ENCODE results near the gene PZP. TPM values are rescaled to one million over a fixed set of nuclear protein-coding genes. Genes with fewer than 3 reads are reported as not detected.

PZP gene
- polyA plus RNA-seq, 1 donor = 0.55 TPM

DNA sequence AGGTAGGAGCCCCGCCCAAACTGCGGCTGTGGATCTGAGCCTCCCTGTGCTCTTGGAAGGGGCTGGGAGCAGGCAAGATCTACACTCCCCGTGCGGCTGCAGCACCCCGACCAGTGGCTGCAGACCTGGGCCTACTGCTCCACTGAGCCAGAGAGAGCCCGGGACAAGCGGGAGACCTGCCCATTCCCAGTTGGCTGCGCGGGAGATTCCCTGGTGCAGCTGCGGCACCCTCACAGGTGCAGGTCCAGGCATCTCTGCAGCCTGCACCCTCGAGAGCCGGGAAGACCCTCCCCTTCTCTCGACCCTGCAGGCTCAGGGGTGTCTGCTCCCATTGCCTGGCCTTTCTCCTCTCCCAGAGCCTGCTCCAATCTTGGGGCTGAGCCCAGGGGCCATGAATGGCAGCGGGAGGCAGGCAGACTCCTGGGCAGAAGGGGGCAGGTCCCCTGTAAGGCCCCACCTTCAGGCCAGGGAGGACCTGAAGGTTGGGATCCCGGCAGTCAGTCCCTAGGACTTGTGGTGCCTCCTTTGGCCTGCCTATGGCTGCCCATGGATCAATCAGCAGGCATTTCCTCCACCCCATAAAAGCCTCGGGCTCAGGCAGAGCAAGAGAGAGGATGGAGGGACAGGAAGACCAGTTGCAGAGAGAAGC is 83.7 kb downstream of the PZP start:
- no peak for DNase-seq

DNA sequence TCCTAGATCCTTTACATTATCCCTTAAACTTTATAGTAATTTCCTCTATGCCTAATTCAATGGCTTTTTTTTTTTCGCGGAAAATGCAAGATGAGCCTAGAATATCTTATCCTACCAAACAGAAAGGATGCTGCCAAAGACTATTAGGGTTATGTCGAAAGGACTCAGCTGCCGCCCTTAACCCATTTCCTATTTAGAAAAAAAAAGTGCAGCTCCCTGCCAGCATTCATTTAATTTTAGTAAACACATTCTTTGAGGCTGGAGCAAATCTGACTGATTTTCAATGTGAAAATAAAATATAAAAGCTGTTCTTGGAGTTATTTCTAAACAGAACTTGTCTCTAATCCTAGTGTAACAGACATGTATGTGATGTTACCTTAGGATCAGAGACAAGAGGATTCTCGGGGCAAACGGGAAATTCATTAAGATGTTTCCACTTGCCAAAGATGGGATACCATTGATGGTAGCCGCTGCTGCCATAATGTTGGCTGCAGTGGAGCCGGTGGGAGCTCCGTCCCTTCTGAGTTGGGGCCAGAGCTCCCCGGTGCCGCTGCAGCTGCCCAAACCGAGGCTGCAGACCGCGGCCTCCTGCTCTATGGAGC is 84.3 kb downstream of the PZP start:
- no peak for DNase-seq

- DNase-seq = no peak
Observed at GRCh38 chr12:9122091-9122609, 86.0 kb downstream of the PZP start.

- no peak for DNase-seq
Observed at GRCh38 chr12:9120487-9121184, 87.6 kb downstream of the PZP start.

GRCh38 chr12:9118158-9118557 is 90.0 kb downstream of the PZP start:
- no peak for DNase-seq

GRCh38 chr12:9115731-9116559 is 92.2 kb downstream of the PZP start, which contains the start of gene A2M:
Gene A2M (minus strand): TSS chr12:9115919. CDS start chr12:9115849, 70 bp downstream.
- peak; percentile 44 for DNase-seq

- no peak for DNase-seq
Observed at GRCh38 chr12:9114946-9115345, 93.2 kb downstream of the PZP start.

GRCh38 chr12:9113987-9114309 is 94.2 kb downstream of the PZP start:
- no peak for DNase-seq

DNA sequence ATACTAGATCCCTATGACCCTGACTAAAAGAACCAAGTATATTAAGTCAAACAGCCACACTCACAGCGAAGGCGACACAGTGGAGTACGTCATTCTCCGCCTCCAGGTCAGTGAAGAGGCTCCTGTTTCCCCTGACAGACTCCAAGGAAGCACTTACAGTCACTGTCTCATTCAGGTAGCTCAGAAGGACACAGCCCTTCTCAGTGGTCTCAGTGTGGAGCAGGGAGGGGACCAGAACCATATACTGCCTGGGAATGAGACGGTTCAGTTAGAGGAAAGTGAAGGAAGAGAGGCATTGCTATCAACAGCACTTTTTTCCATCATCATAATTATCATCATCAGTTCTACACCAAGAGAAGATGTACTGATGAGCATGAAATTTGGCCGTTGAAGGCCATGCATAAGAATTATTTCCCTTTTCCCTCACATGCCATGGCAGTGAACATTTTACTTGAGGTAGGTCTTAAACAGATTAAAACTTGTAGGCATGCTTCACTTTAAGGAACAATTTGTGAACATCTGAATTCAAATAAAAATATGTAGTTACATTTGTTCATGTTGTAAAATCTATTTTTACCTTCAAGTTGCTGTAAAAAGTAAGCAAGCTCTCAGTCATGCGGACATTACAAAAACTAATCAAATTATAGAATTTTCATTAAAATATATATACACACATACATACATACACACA is 94.8 kb downstream of the PZP start:
- no peak for DNase-seq

DNA sequence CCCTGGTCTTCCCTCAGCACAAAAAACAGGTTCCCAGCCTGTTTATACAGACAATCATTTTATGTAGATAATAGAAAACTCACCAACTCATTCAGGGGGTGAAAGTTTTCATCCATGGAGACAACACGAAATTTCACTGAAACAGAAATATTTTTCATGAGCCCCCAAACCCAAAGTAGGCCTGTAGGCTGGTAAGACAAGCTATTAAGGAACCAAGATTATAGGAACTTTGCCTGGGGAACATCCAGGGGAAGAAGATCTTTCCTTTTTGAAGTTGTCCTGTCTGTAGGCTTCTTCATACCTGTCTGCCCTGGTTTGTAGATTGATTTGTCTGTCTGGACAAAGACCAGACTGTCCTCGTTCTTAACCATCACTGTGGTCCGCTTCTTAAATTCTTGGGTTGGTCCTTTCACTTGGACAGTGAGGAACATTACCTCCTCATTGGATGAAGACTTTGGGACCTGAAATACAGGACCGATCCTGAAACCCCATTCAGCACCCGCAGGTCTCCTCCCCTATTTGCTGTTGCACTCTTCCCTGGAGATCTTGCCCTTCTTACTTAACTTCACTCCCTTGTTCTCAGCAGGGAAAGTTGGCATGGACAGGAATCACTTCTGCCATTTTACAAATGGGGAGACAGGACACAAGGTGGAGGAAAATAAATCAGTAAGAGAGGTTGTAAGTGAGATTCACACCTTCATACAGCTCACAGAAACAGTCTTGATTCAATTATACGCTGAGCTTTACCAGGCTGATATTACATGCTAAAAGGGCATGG is 95.9 kb downstream of the PZP start:
- DNase-seq = no peak

DNA sequence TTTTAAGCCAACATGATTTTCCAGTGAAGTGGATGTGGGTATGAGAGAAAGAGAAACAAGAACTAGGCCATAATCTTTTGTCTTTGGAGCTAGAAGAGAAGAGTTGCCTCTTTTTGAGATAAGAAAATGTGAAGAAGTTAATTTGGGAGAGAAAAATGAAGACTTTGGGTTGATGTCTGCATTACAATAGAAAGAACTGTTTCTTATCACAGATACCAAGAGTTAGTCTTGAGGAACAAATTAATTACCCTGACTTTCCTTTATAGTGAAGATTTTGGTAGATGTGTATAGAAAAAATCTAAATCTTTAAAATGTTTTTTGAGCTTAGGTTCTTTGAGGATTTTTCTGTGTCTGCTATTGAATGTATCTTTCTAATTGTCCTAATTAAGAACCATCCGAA is 96.7 kb downstream of the PZP start:
- DNase-seq = no peak

- no peak for DNase-seq
Observed at GRCh38 chr12:9109737-9110491, 98.3 kb downstream of the PZP start.

GRCh38 chr12:9109213-9109522 is 99.0 kb downstream of the PZP start:
- DNase-seq = no peak

GRCh38 chr12:9108504-9109212 is 99.5 kb downstream of the PZP start:
- no peak for DNase-seq

DNA sequence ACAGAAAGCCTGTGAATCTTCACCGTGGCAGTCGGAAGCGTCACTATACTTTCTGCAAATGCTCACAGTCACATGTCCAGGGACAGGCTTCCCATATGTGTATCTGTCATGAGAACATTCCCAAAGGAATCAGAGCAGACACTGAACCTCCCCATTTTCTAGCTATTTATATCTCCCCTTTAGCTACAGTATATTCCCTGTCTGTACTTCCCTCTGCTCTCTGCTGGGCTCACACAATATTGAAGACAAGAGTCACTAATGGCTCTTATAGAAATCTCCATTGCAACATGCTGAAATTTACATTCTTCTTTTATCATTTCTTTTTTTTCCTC is 100.7 kb downstream of the PZP start:
- DNase-seq = no peak

- DNase-seq = no peak
Observed at GRCh38 chr12:9106610-9107541, 101.3 kb downstream of the PZP start.

DNA sequence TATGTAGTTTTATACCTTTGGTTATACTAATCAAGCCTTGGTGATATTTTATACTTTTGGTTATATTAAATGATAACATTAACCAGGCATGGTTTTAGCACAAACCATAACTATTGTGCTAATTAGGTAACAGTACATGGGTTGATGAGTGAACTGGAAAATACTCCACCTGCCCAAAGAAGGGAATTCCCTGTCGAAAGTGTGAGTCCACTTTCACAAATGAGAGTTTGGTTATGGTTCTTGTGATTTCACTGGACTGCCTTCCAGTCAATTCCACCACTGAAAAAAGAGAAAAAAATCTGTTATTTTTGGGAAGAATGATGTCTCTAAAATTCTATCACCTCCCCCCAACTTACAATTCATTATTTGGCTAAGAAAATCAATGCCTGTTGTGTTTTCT is 102.1 kb downstream of the PZP start:
- no peak for DNase-seq

GRCh38 chr12:9104767-9105423 is 103.3 kb downstream of the PZP start:
- DNase-seq = no peak

Data from left kidney (tissue), 2 donors.